ENCODE measurements around the gene SPATA2.
A peak's percentile ranks its signal among the peaks of the same experiment; 100 is the strongest.

Gene SPATA2

GRCh38 chr20:49889935-49890333 is 25.4 kb downstream of the SPATA2 start:
- no peak for TF ChIP-seq CTCF (IDR thresholded peaks at IDR 0.05; ENCODE audit: borderline replicate concordance, control extremely low read depth, extremely low read depth, insufficient read depth, missing control alignments)
- DNase-seq (ENCODE audit: low spot score), result no peak
- in situ Hi-C loops (cut with MboI; ENCODE audit: low sequenced_read_pairs, unreplicated experiment), result no loop called here

- DNase-seq (ENCODE audit: low spot score), result no peak
- no peak for TF ChIP-seq CTCF (IDR thresholded peaks at IDR 0.05; ENCODE audit: borderline replicate concordance, control extremely low read depth, extremely low read depth, insufficient read depth, missing control alignments)
- in situ Hi-C loops (cut with MboI; ENCODE audit: low sequenced_read_pairs, unreplicated experiment), result no loop called here
Measured at GRCh38 chr20:49889001-49889934, 26.1 kb downstream of the SPATA2 start.

DNA sequence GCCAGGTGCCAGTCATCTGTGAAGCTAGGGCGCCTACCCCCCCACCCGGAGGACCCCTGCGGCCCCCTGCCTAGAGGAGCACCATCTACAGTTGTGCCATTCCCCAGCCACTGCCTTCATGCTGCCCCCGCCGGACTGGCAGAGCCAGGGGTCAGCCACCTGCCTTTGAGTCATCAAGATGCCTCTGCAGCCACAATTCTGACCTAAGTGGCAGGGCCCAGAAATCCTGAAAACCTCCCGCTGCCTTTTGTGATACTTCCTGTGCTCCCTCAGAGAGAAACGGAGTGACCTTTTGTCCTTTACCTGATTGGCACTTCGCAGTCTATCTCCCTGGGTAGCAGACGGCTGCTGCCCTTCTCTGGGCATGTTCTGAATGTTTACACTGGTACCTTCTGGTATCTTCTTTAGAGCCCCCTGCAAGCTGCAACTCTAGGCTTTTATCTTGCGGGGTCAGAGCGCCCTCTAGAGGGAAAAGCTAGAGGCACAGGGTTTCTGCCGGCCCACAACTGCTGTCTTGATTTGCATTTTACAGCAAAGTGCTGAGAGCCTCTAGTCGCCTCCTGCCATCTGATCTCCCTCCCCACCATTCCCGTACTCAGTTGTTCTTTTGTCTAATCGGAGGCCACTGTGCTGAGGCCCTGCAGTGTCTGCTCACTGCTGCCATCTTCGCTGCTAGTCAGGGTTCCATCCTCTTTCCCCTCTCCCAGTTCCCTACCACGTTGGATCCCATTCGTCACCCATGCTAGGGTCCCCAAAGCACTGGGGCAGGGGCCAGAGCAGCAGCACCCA is 26.9 kb downstream of the SPATA2 start:
- in situ Hi-C loops (cut with MboI; ENCODE audit: low sequenced_read_pairs, unreplicated experiment), result no loop called here
- TF ChIP-seq CTCF (IDR thresholded peaks at IDR 0.05; ENCODE audit: borderline replicate concordance, control extremely low read depth, extremely low read depth, insufficient read depth, missing control alignments), result peak; percentile 60
- peak; percentile 90 for DNase-seq (ENCODE audit: low spot score)

DNA sequence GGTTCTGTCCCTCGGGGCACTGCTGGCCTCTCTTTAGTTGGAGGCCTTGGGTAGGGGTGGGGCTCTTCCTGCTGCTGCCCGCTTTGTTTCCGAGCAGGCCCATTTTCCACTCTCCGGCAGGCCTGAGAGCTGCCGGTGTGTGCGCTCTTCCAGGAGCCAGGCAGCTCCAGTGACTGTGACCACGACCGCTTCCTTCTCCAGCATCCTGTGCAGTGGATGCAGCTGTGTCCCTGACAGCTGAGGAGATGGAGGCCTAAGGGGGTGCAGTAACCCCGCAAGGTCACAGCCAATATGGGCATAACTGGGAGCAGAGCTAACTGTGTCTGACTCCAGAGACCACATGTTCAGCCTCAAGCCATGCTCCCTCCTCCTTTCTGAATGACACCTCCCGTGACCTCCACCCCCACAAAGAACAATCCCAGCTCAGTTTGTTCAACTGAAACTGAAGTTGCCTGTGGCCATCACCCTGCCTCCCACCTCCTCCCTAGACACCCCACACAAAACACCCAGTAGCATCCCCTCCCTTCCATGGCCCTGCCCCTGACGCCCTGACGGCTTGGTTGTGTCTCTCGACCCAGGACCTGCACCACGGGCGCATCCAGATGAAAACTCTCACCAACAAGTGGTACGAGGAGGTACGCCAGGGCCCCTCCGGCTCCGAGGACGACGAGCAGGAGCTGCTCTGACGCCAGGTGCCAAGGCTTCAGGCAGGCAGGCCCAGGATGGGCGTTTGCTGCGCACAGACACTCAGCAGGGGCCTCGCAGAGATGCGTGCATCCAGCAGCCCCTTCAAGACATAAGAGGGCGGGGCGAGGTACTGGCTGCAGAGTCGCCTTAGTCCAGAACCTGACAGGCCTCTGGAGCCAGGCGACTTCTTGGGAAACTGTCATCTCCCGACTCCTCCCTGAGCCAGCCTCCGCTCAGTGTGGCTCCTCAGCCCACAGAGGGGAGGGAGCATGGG is 27.8 kb downstream of the SPATA2 start:
- in situ Hi-C loops (cut with MboI; ENCODE audit: low sequenced_read_pairs, unreplicated experiment), result no loop called here
- no peak for DNase-seq (ENCODE audit: low spot score)
- no peak for TF ChIP-seq CTCF (IDR thresholded peaks at IDR 0.05; ENCODE audit: borderline replicate concordance, control extremely low read depth, extremely low read depth, insufficient read depth, missing control alignments)

GRCh38 chr20:49886571-49887213 is 28.6 kb downstream of the SPATA2 start:
- in situ Hi-C loops (cut with MboI; ENCODE audit: low sequenced_read_pairs, unreplicated experiment), result no loop called here
- TF ChIP-seq CTCF (IDR thresholded peaks at IDR 0.05; ENCODE audit: borderline replicate concordance, control extremely low read depth, extremely low read depth, insufficient read depth, missing control alignments), result no peak

More at GRCh38 chr20:49886571-49887213, 28.6 kb downstream of the SPATA2 start:
- DNase-seq (ENCODE audit: low spot score), result no peak
